ENCODE data around the gene FERMT2. TPM values are rescaled to one million over a fixed set of nuclear protein-coding genes. Genes with fewer than 3 reads are reported as not detected.
"Not testable (repeated sequence)": the region's sequence is repeated elsewhere in the genome, so short reads cannot be mapped to it uniquely, and the experiment has no call there.

The FERMT2 gene
- polyA plus RNA-seq, 4 donors: 0.89 to 18.9 (median 11.5) TPM

DNA sequence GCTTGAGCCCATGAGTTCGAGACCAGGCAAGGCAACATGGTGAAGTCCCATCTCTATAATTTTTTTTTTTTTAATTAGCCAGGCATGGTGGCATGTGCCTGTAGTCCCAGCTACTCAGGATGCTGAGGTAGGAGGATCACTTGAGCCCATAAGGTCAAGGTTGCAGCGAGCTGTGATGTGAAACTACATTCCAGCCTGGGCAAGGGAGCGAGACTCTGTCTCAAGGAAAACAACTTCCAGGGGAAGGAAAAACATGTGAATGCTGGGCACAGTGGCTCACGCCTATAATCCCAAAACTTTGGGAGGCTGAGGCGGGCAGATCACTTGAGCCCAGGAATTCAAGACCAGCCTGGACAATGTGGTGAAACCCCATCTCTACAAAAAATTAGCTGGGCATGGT, 30.4 kb downstream of the FERMT2 start:
- WGBS, 3 donors: 84 to 95% (median 88%) methylated on average over 5 of the region's 5 CpGs
- peaks cover 0 to 14% (median 4%) of the 10 kb centered on the region in 3 donors for H3K4me1 ChIP-seq (ENCODE audit: control insufficient read depth in 3 of 3, insufficient read depth in 2 of 3, low read depth in 1 of 3, low read length in 2 of 3)
- not testable (repeated sequence) for H3K36me3 ChIP-seq (ENCODE audit: control insufficient read depth in 3 of 3, insufficient read depth in 2 of 3, low read depth in 1 of 3, low read length in 3 of 3); H3K27ac ChIP-seq (ENCODE audit: low read depth in 1 of 3, low read length in 2 of 3); DNase-seq; H3K27me3 ChIP-seq (ENCODE audit: control insufficient read depth in 3 of 3, insufficient read depth in 3 of 3, low read length in 3 of 3); H3K9me3 ChIP-seq (ENCODE audit: control insufficient read depth in 2 of 2, insufficient read depth in 1 of 2, low read depth in 1 of 2, low read length in 1 of 2); FAIRE-seq; H3K4me3 ChIP-seq (ENCODE audit: low read depth in 1 of 3, low read length in 3 of 3)

GRCh38 chr14:52919971-52920370, 30.9 kb downstream of the FERMT2 start:
- peak in 1 of 2 donors; percentile 55 for DNase-seq
- WGBS, 3 donors: 25 to 35% (median 26%) methylated on average over 3 of the region's 3 CpGs
- Histone ChIP-seq H3K27ac (ENCODE audit: low read depth in 1 of 3, low read length in 2 of 3) (no peak overlapping the region), H3K36me3 (ENCODE audit: control insufficient read depth in 3 of 3, insufficient read depth in 2 of 3, low read depth in 1 of 3, low read length in 3 of 3) (peaks cover 0 to 2% (median 0%) of the 10 kb centered on the region in 3 donors), H3K4me1 (ENCODE audit: control insufficient read depth in 3 of 3, insufficient read depth in 2 of 3, low read depth in 1 of 3, low read length in 2 of 3) (peaks cover 0 to 14% (median 4%) of the 10 kb centered on the region in 3 donors), H3K9me3 (ENCODE audit: control insufficient read depth in 2 of 2, insufficient read depth in 1 of 2, low read depth in 1 of 2, low read length in 1 of 2) (no peaks in the 10 kb centered on the region), H3K27me3 (ENCODE audit: control insufficient read depth in 3 of 3, insufficient read depth in 3 of 3, low read length in 3 of 3) (peaks cover 0 to 10% (median 0%) of the 10 kb centered on the region in 3 donors), H3K4me3 (ENCODE audit: low read depth in 1 of 3, low read length in 3 of 3) (no peak overlapping the region)
- FAIRE-seq: no peak

- Histone ChIP-seq H3K4me3 (ENCODE audit: low read depth in 1 of 3, low read length in 3 of 3) (no peak overlapping the region), H3K27ac (ENCODE audit: low read depth in 1 of 3, low read length in 2 of 3) (no peak overlapping the region), H3K27me3 (ENCODE audit: control insufficient read depth in 3 of 3, insufficient read depth in 3 of 3, low read length in 3 of 3) (peaks cover 0 to 10% (median 0%) of the 10 kb centered on the region in 3 donors), H3K36me3 (ENCODE audit: control insufficient read depth in 3 of 3, insufficient read depth in 2 of 3, low read depth in 1 of 3, low read length in 3 of 3) (peaks cover 0 to 2% (median 0%) of the 10 kb centered on the region in 3 donors), H3K4me1 (ENCODE audit: control insufficient read depth in 3 of 3, insufficient read depth in 2 of 3, low read depth in 1 of 3, low read length in 2 of 3) (peaks cover 0 to 14% (median 4%) of the 10 kb centered on the region in 3 donors), H3K9me3 (ENCODE audit: control insufficient read depth in 2 of 2, insufficient read depth in 1 of 2, low read depth in 1 of 2, low read length in 1 of 2) (no peaks in the 10 kb centered on the region)
- DNase-seq: peak in 1 of 2 donors; percentile 57
- no peak for FAIRE-seq
Observed at GRCh38 chr14:52918486-52918885, 32.4 kb downstream of the FERMT2 start.

DNA sequence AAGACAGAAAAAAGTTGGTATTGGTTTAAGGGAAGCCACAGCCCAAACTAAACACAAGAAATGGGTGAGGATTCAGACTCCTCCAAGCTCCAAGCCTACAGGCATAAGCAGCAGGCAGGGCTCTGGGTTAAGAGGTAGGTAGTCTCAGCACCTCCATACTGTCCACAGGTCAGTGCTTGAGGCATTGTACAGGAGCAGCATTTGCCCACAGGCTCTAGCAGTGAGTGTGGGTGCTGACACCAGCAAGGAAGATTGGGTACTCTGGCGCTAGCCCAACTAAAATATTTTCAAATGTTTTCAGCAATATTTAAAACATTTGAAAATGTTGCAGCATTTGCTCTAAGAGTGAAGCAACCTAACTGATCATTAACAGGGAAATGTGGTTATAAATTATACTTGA, 33.1 kb downstream of the FERMT2 start:
- H3K9me3 ChIP-seq (ENCODE audit: control insufficient read depth in 2 of 2, insufficient read depth in 1 of 2, low read depth in 1 of 2, low read length in 1 of 2): no peaks in the 10 kb centered on the region
- H3K4me3 ChIP-seq (ENCODE audit: low read depth in 1 of 3, low read length in 3 of 3): no peak overlapping the region
- FAIRE-seq (no peak), DNase-seq (no peak)
- peaks cover 0 to 10% (median 0%) of the 10 kb centered on the region in 3 donors for H3K27me3 ChIP-seq (ENCODE audit: control insufficient read depth in 3 of 3, insufficient read depth in 3 of 3, low read length in 3 of 3)
- peaks cover 0 to 14% (median 4%) of the 10 kb centered on the region in 3 donors for H3K4me1 ChIP-seq (ENCODE audit: control insufficient read depth in 3 of 3, insufficient read depth in 2 of 3, low read depth in 1 of 3, low read length in 2 of 3)
- WGBS, 3 donors: 85 to 90% (median 88%) methylated on average over 1 of the region's 1 CpG
- peak overlapping the region in 1 of 3 donors; percentile 33 for H3K27ac ChIP-seq (ENCODE audit: low read depth in 1 of 3, low read length in 2 of 3)
- H3K36me3 ChIP-seq (ENCODE audit: control insufficient read depth in 3 of 3, insufficient read depth in 2 of 3, low read depth in 1 of 3, low read length in 3 of 3): peaks cover 0 to 2% (median 0%) of the 10 kb centered on the region in 3 donors

DNA sequence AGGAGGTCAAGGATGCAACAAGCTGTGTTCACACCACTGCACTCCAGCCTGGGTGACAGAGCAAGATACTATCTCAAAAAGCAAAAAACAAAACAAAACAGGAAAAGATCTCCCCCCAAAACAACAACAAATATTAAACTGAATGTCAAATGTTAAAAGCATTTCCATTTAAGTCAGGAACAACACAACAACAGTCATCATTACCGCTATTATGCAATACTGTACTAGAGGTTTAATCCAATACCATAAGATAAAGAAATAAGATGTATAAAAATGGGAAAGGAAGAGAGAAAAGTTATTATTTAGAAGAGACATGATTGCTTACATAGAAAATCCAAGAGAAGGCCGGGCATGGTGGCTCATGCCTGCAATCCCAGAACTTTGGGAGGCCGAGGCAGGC, 36.6 kb downstream of the FERMT2 start:
- no peaks in the 10 kb centered on the region for H3K9me3 ChIP-seq (ENCODE audit: control insufficient read depth in 2 of 2, insufficient read depth in 1 of 2, low read depth in 1 of 2, low read length in 1 of 2)
- FAIRE-seq (no peak), DNase-seq (no peak)
- H3K4me3 ChIP-seq (ENCODE audit: low read depth in 1 of 3, low read length in 3 of 3): no peak overlapping the region
- H3K36me3 ChIP-seq (ENCODE audit: control insufficient read depth in 3 of 3, insufficient read depth in 2 of 3, low read depth in 1 of 3, low read length in 3 of 3): peaks cover 0 to 2% (median 0%) of the 10 kb centered on the region in 3 donors
- peaks cover 0 to 9% (median 0%) of the 10 kb centered on the region in 3 donors for H3K4me1 ChIP-seq (ENCODE audit: control insufficient read depth in 3 of 3, insufficient read depth in 2 of 3, low read depth in 1 of 3, low read length in 2 of 3)
- 90 to 96% (median 94%) methylated on average over 3 of the region's 3 CpGs for WGBS, 3 donors
- no peak overlapping the region for H3K27ac ChIP-seq (ENCODE audit: low read depth in 1 of 3, low read length in 2 of 3)
- peaks cover 0 to 5% (median 0%) of the 10 kb centered on the region in 3 donors for H3K27me3 ChIP-seq (ENCODE audit: control insufficient read depth in 3 of 3, insufficient read depth in 3 of 3, low read length in 3 of 3)

DNA sequence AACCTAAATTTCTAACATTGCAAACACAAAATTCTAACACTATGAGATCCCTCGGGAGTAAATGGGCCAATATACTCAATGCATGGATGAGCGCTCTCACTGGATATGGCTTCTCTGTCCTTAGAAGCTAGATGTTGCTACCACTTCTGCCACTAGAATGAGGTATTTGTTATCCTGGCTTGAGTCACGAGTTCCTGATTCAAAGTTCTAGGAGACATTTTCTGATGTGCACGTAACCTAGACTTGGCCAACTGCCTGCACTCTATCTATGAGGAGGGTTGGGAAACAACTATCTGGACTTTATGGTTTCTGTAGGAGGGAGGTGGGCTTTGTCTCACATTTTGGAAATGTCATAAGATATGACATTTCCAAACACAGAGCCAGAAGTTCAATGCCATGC, 37.6 kb downstream of the FERMT2 start:
- Histone ChIP-seq H3K9me3 (ENCODE audit: control insufficient read depth in 2 of 2, insufficient read depth in 1 of 2, low read depth in 1 of 2, low read length in 1 of 2) (no peaks in the 10 kb centered on the region), H3K27me3 (ENCODE audit: control insufficient read depth in 3 of 3, insufficient read depth in 3 of 3, low read length in 3 of 3) (peaks cover 0 to 5% (median 0%) of the 10 kb centered on the region in 3 donors), H3K4me3 (ENCODE audit: low read depth in 1 of 3, low read length in 3 of 3) (no peak overlapping the region), H3K36me3 (ENCODE audit: control insufficient read depth in 3 of 3, insufficient read depth in 2 of 3, low read depth in 1 of 3, low read length in 3 of 3) (peaks cover 0 to 4% (median 0%) of the 10 kb centered on the region in 3 donors), H3K27ac (ENCODE audit: low read depth in 1 of 3, low read length in 2 of 3) (no peak overlapping the region), H3K4me1 (ENCODE audit: control insufficient read depth in 3 of 3, insufficient read depth in 2 of 3, low read depth in 1 of 3, low read length in 2 of 3) (no peaks in the 10 kb centered on the region)
- 62 to 64% (median 64%) methylated on average over 4 of the region's 4 CpGs for WGBS, 3 donors
- DNase-seq: no peak
- no peak for FAIRE-seq

DNA sequence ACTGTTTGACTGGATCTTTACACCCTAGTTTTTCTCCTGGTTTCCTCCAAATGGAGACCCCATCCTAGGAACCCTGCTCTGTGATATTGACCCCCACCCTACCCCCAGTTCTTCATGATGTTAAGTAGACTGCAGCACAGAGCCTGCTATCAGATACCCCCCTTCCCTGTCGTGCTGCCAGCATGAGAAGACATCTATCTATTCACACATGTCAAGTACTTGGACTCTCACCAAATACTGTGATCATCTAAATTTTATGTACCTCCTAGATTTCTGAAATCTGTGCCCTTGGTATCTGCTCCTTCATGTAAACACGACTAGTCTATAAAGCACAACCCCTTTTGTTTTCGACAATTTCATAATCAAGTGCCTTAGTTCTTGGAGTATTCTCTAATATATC, 38.9 kb downstream of the FERMT2 start:
- FAIRE-seq (no peak), DNase-seq (no peak)
- Histone ChIP-seq H3K36me3 (ENCODE audit: control insufficient read depth in 3 of 3, insufficient read depth in 2 of 3, low read depth in 1 of 3, low read length in 3 of 3) (peaks cover 0 to 2% (median 0%) of the 10 kb centered on the region in 3 donors), H3K27ac (ENCODE audit: low read depth in 1 of 3, low read length in 2 of 3) (no peak overlapping the region), H3K27me3 (ENCODE audit: control insufficient read depth in 3 of 3, insufficient read depth in 3 of 3, low read length in 3 of 3) (no peaks in the 10 kb centered on the region), H3K9me3 (ENCODE audit: control insufficient read depth in 2 of 2, insufficient read depth in 1 of 2, low read depth in 1 of 2, low read length in 1 of 2) (no peaks in the 10 kb centered on the region), H3K4me1 (ENCODE audit: control insufficient read depth in 3 of 3, insufficient read depth in 2 of 3, low read depth in 1 of 3, low read length in 2 of 3) (no peaks in the 10 kb centered on the region), H3K4me3 (ENCODE audit: low read depth in 1 of 3, low read length in 3 of 3) (no peak overlapping the region)
- 67 to 84% (median 83%) methylated on average over 3 of the region's 3 CpGs for WGBS, 3 donors

- FAIRE-seq: no peak
Observed at GRCh38 chr14:52910572-52910971, 40.3 kb downstream of the FERMT2 start.

GRCh38 chr14:52907949-52908348, 42.9 kb downstream of the FERMT2 start:
- no peaks in the 10 kb centered on the region for H3K27me3 ChIP-seq (ENCODE audit: control insufficient read depth in 3 of 3, insufficient read depth in 3 of 3, low read length in 3 of 3)
- WGBS, 3 donors: 82 to 83% (median 83%) methylated on average over 5 of the region's 5 CpGs
- DNase-seq (no peak), FAIRE-seq (no peak)
- H3K27ac ChIP-seq (ENCODE audit: low read depth in 1 of 3, low read length in 2 of 3): peak overlapping the region in 1 of 3 donors; percentile 27
- no peak overlapping the region for H3K4me3 ChIP-seq (ENCODE audit: low read depth in 1 of 3, low read length in 3 of 3)
- no peaks in the 10 kb centered on the region for H3K9me3 ChIP-seq (ENCODE audit: control insufficient read depth in 2 of 2, insufficient read depth in 1 of 2, low read depth in 1 of 2, low read length in 1 of 2)
- H3K36me3 ChIP-seq (ENCODE audit: control insufficient read depth in 3 of 3, insufficient read depth in 2 of 3, low read depth in 1 of 3, low read length in 3 of 3): peaks cover 0 to 2% (median 0%) of the 10 kb centered on the region in 3 donors
- H3K4me1 ChIP-seq (ENCODE audit: control insufficient read depth in 3 of 3, insufficient read depth in 2 of 3, low read depth in 1 of 3, low read length in 2 of 3): no peaks in the 10 kb centered on the region

More at GRCh38 chr14:52910572-52910971, 40.3 kb downstream of the FERMT2 start:
- H3K4me3 ChIP-seq (ENCODE audit: low read depth in 1 of 3, low read length in 3 of 3): no peak overlapping the region
- no peak overlapping the region for H3K27ac ChIP-seq (ENCODE audit: low read depth in 1 of 3, low read length in 2 of 3)
- H3K27me3 ChIP-seq (ENCODE audit: control insufficient read depth in 3 of 3, insufficient read depth in 3 of 3, low read length in 3 of 3): no peaks in the 10 kb centered on the region
- WGBS, 3 donors: 56 to 80% (median 72%) methylated on average over 2 of the region's 2 CpGs
- no peaks in the 10 kb centered on the region for H3K9me3 ChIP-seq (ENCODE audit: control insufficient read depth in 2 of 2, insufficient read depth in 1 of 2, low read depth in 1 of 2, low read length in 1 of 2)
- no peak for DNase-seq
- H3K4me1 ChIP-seq (ENCODE audit: control insufficient read depth in 3 of 3, insufficient read depth in 2 of 3, low read depth in 1 of 3, low read length in 2 of 3): no peaks in the 10 kb centered on the region
- H3K36me3 ChIP-seq (ENCODE audit: control insufficient read depth in 3 of 3, insufficient read depth in 2 of 3, low read depth in 1 of 3, low read length in 3 of 3): peaks cover 0 to 2% (median 0%) of the 10 kb centered on the region in 3 donors
